HCT116 (cell line): ENCODE results near the gene CD248. TPM values are rescaled to one million over a fixed set of nuclear protein-coding genes. Genes with fewer than 3 reads are reported as not detected.

Experiments used
- ATAC-seq: fragments of 200-7000 bp; cut with Tn5 transposase; 2 replicates; pipeline ENCODE4 v1.9.1; 2020; ENCODE audit warnings: mild to moderate bottlenecking, moderate library complexity
- BruUV-seq: library from RNA; stranded (reverse); fragments of 400-500 nt; replicated peaks from 2 replicates; lab custom pipeline; 2021; lab: Mats Ljungman, UMichigan
- CTCF ChIA-PET: fragments of 300-600 bp; sonication (Branson Sonifier 250); formaldehyde crosslinking; loops from one replicate; lab custom pipeline; 2021; ENCODE audit warnings: antibody characterized with exemption; lab: Charles Lee
- POLR2A ChIA-PET: fragments of 300-600, 350-600 bp; sonication (Branson Sonifier 250); formaldehyde crosslinking; loops from one replicate; lab custom pipeline; 2021; ENCODE audit warnings: antibody characterized with exemption; lab: Charles Lee
- RAD21 ChIA-PET, 2 experiments: fragments of 300-600 bp; sonication (Branson Sonifier 250); formaldehyde crosslinking; loops; one replicate each; lab custom pipeline; 2023; ENCODE audit warnings: low total read pairs in 2 of 2; ENCODE audit not compliant: uncharacterized antibody in 2 of 2, unreplicated experiment in 2 of 2, low non-redundant PET in 1 of 2; lab: Charles Lee
- DNase-seq: peaks from one replicate; pipeline ENCODE4 v3.0.0-alpha.2; 2010; ENCODE audit warnings: low read depth, low spot score
- H2AFZ ChIP-seq: fragments of 200-600 bp; shearing (Covaris generic), sonication (generic); 2 replicates; pipeline ENCODE4 v1.6.1; 2017; ENCODE audit warnings: low read depth, mixed run types, mixed read lengths, antibody characterized with exemption, low read length; ENCODE audit not compliant: poor library complexity, severe bottlenecking
- H3K27ac ChIP-seq: 2 replicates; pipeline ENCODE4 v1.5.1; 2012; ENCODE audit warnings: low read depth, low read length
- H3K27me3 ChIP-seq: fragments of 200-600 bp; sonication (generic); 2 replicates; pipeline ENCODE4 v1.6.1; 2016; ENCODE audit warnings: mixed run types, low read length, mixed read lengths; ENCODE audit not compliant: insufficient read depth
- H3K36me3 ChIP-seq, 2 experiments: fragments of 200-500 bp in 1 of 2; fragments of 200-600 bp in 1 of 2; sonication (Bioruptor generic) in 1 of 2; sonication (generic) in 1 of 2; 2 replicates each; pipeline versions ENCODE4 v1.5.1 to v1.6.1; 2014 to 2016; ENCODE audit warnings: low read length in 2 of 2, inconsistent platforms in 1 of 2, mixed read lengths in 1 of 2, mixed run types in 1 of 2; ENCODE audit not compliant: insufficient read depth in 2 of 2, control insufficient read depth in 1 of 2
- H3K4me1 ChIP-seq, 2 experiments: fragments of 200-600 bp in 1 of 2; sonication (generic) in 1 of 2; 2 replicates each; pipeline versions ENCODE4 v1.5.1 to v1.6.1; 2012 to 2017; ENCODE audit warnings: low read length in 2 of 2, inconsistent platforms in 1 of 2, mild to moderate bottlenecking in 1 of 2, mixed read lengths in 1 of 2, mixed run types in 1 of 2, moderate library complexity in 1 of 2; ENCODE audit not compliant: insufficient read depth in 2 of 2, control insufficient read depth in 1 of 2
- H3K4me2 ChIP-seq: fragments of 200-600 bp; sonication (generic); 2 replicates; pipeline ENCODE4 v1.6.1; 2017; ENCODE audit warnings: mixed run types, low read length, mixed read lengths
- H3K4me3 ChIP-seq, 2 experiments: fragments of 200-600 bp in 1 of 2; sonication (generic) in 1 of 2; replicated peaks in 1 of 2; 2 replicates each; pipeline ENCODE4 v1.5.1; 2011 to 2016; ENCODE audit warnings: low read length in 2 of 2, control low read depth in 1 of 2, low read depth in 1 of 2, mild to moderate bottlenecking in 1 of 2, mixed read lengths in 1 of 2, mixed run types in 1 of 2
- H3K79me2 ChIP-seq: fragments of 200-600 bp; sonication (generic); 2 replicates; pipeline ENCODE4 v1.6.1; 2017; ENCODE audit warnings: mild to moderate bottlenecking, mixed run types, low read length, moderate library complexity, mixed read lengths; ENCODE audit not compliant: insufficient read depth
- H3K9ac ChIP-seq: fragments of 200-600 bp; sonication (generic); 2 replicates; pipeline ENCODE4 v1.6.1; 2016; ENCODE audit warnings: low read length, mixed read lengths
- H3K9me2 ChIP-seq: fragments of 200-600 bp; sonication (generic), shearing (Covaris generic); 2 replicates; pipeline ENCODE4 v1.6.1; 2017; ENCODE audit warnings: mixed run types, mild to moderate bottlenecking, moderate library complexity; ENCODE audit not compliant: insufficient read depth
- H3K9me3 ChIP-seq, 2 experiments: fragments of 200-500 bp in 1 of 2; fragments of 200-600 bp in 1 of 2; sonication (Bioruptor generic) in 1 of 2; sonication (generic) in 1 of 2; 2 replicates each; pipeline ENCODE4 v1.6.1; 2014 to 2017; ENCODE audit warnings: low read length in 2 of 2, mixed read lengths in 2 of 2, inconsistent platforms in 1 of 2, low read depth in 1 of 2, mild to moderate bottlenecking in 1 of 2, mixed run types in 1 of 2, moderate library complexity in 1 of 2; ENCODE audit not compliant: control insufficient read depth in 1 of 2, insufficient read depth in 1 of 2
- H4K20me1 ChIP-seq: fragments of 200-600 bp; sonication (generic), shearing (Covaris generic); 2 replicates; pipeline ENCODE4 v1.6.1; 2017; ENCODE audit warnings: mixed run types, mild to moderate bottlenecking, moderate library complexity; ENCODE audit not compliant: insufficient read depth
- EGR1 ChIP-seq: IDR thresholded peaks from 2 replicates; pipeline ENCODE4 v1.6.1; 2012; ENCODE audit warnings: low read depth
- EZH2 ChIP-seq: fragments of 200-600 bp; sonication (generic); IDR thresholded peaks from 2 replicates; pipeline ENCODE4 v1.6.1; 2017; ENCODE audit warnings: antibody characterized with exemption, mixed run types
- POLR2AphosphoS5 ChIP-seq: IDR thresholded peaks from 2 replicates; pipeline ENCODE4 v1.6.1; 2011; ENCODE audit warnings: mild to moderate bottlenecking, low read depth, low read length, moderate library complexity
- RAD21 ChIP-seq: IDR thresholded peaks from 2 replicates; pipeline ENCODE4 v1.6.1; 2012; ENCODE audit warnings: low read depth, mild to moderate bottlenecking
- ZNF274 ChIP-seq: fragments of 200-500 bp; sonication (Bioruptor generic); IDR thresholded peaks from 2 replicates; pipeline ENCODE4 v1.6.1; 2014; ENCODE audit warnings: mild to moderate bottlenecking, low read depth, low read length, inconsistent platforms
- intact Hi-C: fragments of 100-400 bp; cut with micrococcal nuclease; formaldehyde crosslinking; loops from 2 replicates; pipeline ENCODE4 v1.10.0; 2022
- total RNA-seq: library from RNA; stranded (reverse); gene quantifications from one replicate; pipeline ENCODE4 v1.2.1, GENCODE V29; 2021; ENCODE audit not compliant: unreplicated experiment

The CD248 gene
- total RNA-seq, 1 experiment from 2014 or later: 0.32 TPM

GRCh38 chr11:66291706-66292542, 24.9 kb downstream of the CD248 start, which contains the start of gene TMEM151A:
Gene TMEM151A, plus strand, starts transcription at chr11:66291894. Its CDS starts 120 bp downstream, at chr11:66292014.
- Histone ChIP-seq H3K4me3 (peak within 1 kb of the TSS; percentile 54 to 67), H2AFZ (peak within 1 kb of the TSS; percentile 35), H3K27ac (peak within 1 kb of the TSS; percentile 58; the same call in 1 of the 2 replicates), H3K4me2 (peak within 1 kb of the TSS; percentile 99), H3K9ac (peak within 1 kb of the TSS; percentile 62), H3K4me1 (peaks cover 22 to 45% of the 10 kb centered on the region in 2 experiments)
- no TSS peak for BruUV-seq
- RAD21 ChIA-PET: no interaction called here
- no peak for DNase-seq
- TF ChIP-seq RAD21 (no peak), EZH2 (no peak), EGR1 (no peak), POLR2AphosphoS5 (peak; percentile 54; the same call in 1 of the 2 replicates)
- TF ChIP-seq, all 23 proteins: peak for 1
- Histone ChIP-seq H3K27me3 (no peaks in the 10 kb centered on the region), H3K9me2 (no peaks in the 10 kb centered on the region), H4K20me1 (no peaks in the 10 kb centered on the region), H3K9me3 (no peaks in the 10 kb centered on the region), H3K36me3 (no peaks in the 10 kb centered on the region), H3K79me2 (peaks cover 14% of the 10 kb centered on the region)
- intact Hi-C loops: no loop called here
- ATAC-seq: no peak
- ChIA-PET POLR2A (interaction anchor here (1.3 kb wide), 1 partner anchor 21 kb away, joined by 7 read pairs; no protein-coding TSS in a partner anchor), CTCF (interaction anchor here (1.0 to 1.8 kb wide), 2 partner anchors 9 to 20 kb away, joined by 4 to 10 read pairs; no protein-coding TSS in a partner anchor)

- Histone ChIP-seq H3K27me3 (no peaks in the 10 kb centered on the region), H3K9me3 (no peaks in the 10 kb centered on the region), H3K36me3 (no peaks in the 10 kb centered on the region), H4K20me1 (no peaks in the 10 kb centered on the region), H3K4me3 (peak overlapping the region; percentile 36 to 67), H3K4me2 (peak overlapping the region; percentile 99), H3K4me1 (peaks cover 22 to 45% of the 10 kb centered on the region in 2 experiments), H3K9me2 (no peaks in the 10 kb centered on the region), H3K9ac (peak overlapping the region; percentile 39; the same call in 1 of the 2 replicates), H2AFZ (peak overlapping the region; percentile 35), H3K27ac (no peak overlapping the region; the same call in 1 of the 2 replicates), H3K79me2 (peaks cover 19% of the 10 kb centered on the region)
- BruUV-seq: no TSS peak
- RAD21 ChIA-PET: no interaction called here
- intact Hi-C loops: no loop called here
- DNase-seq: no peak
- no peak for TF ChIP-seq ZNF274
- no peak for ATAC-seq
- CTCF ChIA-PET: interaction anchor here (1.0 to 1.8 kb wide), 2 partner anchors 9 to 20 kb away, joined by 4 to 10 read pairs; no protein-coding TSS in a partner anchor
- POLR2A ChIA-PET: interaction anchor here (1.3 kb wide), 1 partner anchor 21 kb away, joined by 7 read pairs; no protein-coding TSS in a partner anchor
These were observed 25.5 kb downstream of the CD248 start for GRCh38 chr11:66291303-66291705.
